Activated T-cell treated with anti-CD3 and anti-CD28 coated beads, Interleukin-2, amount 50 U/mL, for 4 hours (primary cell): ENCODE data around the gene EBPL. TPM values are rescaled to one million over a fixed set of nuclear protein-coding genes. Genes with fewer than 3 reads are reported as not detected.

Experiments
- total RNA-seq, 3 donors: library from RNA; stranded (reverse); gene quantifications; one replicate each; pipeline ENCODE4 v1.2.1, GENCODE V29; 2021

The EBPL gene
- total RNA-seq, 3 donors from 2014 or later: 36.5 to 59.1 (median 53.4) TPM

Other genes starting within 250 kb of the EBPL start
- 1 to 10 TPM; 3.0 to 3.3 (median 3.2) TPM for gene CAB39L, start 247.4 kb downstream of the EBPL start, total RNA-seq
- gene SETDB2, start 247.2 kb downstream of the EBPL start, total RNA-seq: 10 to 100 TPM in 1 of 3 donors, 1 to 10 TPM in 2; 7.8 to 10.0 (median 9.6) TPM
- gene PHF11, start 195.5 kb downstream of the EBPL start, total RNA-seq: 10 to 100 TPM; 35.6 to 50.5 (median 36.6) TPM
- 10 to 100 TPM; 11.6 to 14.0 (median 11.9) TPM for gene RCBTB1, start 105.9 kb downstream of the EBPL start, total RNA-seq
- gene ARL11, start 63.0 kb downstream of the EBPL start, total RNA-seq: under 1 TPM; 0.10 to 0.30 (median 0.18) TPM
- gene KPNA3, start 101.2 kb upstream of the EBPL start, total RNA-seq: 10 to 100 TPM; 65.1 to 76.3 (median 72.4) TPM
- 1 to 10 TPM; 3.6 to 4.8 (median 4.6) TPM for gene SPRYD7, start 244.9 kb upstream of the EBPL start, total RNA-seq